DMS114 treated with DMSO at 0.1 percent for 48 hours (cell line): ENCODE data around the gene NTM.

ENCODE experiments used
- DNase-seq: peaks from one replicate; lab custom pipeline; 2025; ENCODE audit not compliant: unreplicated experiment; lab: John Stamatoyannopoulos, UW

The NTM gene

GRCh38 chr11:132078264-132079076, 708.1 kb downstream of the NTM start:
- no peak for DNase-seq

- no peak for DNase-seq
These were observed 709.7 kb downstream of the NTM start for GRCh38 chr11:132080127-132080526.

DNA sequence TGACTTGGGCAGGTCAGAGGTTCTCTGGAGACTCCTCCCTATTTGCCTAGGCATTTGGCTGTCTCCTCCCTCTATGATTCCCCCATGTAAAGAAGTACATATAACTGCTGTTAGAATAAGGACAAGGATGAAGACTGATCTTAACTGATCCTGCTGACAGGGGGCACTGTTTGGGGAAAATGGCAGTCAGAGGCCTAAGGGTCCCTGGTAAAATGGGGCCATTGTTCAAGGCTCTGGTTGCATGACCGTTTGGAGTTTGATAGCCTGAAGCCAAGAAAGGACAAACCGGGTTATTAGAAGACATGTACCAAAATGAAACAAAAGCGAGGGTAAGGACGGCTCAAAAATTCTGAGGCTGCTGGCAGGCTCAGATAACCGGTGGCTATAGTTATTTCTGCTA, 712.2 kb downstream of the NTM start:
- DNase-seq = no peak

GRCh38 chr11:132084433-132084832, 714.0 kb downstream of the NTM start:
- DNase-seq = no peak

- no peak for DNase-seq
These were observed 716.7 kb downstream of the NTM start for GRCh38 chr11:132087148-132087547.

DNA sequence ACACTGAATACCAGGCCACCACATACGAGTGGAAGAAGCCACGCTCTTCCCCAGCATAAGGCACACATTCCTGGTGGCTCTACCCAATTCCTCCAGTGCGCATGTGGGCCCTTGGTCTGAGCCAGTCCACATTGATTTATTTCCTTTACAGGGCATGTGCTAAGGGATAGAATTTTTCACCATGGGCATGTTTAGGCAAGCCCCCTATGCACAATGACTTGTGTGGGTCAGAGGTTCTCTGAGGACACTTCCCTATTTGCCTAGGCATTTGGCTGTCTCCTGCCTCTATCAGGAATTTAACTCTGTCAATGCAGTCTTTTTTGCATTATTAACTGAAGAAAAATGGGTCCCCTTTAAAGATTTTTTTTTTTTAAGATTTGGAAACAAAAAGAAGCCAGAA, 718.1 kb downstream of the NTM start:
- DNase-seq = no peak

DNA sequence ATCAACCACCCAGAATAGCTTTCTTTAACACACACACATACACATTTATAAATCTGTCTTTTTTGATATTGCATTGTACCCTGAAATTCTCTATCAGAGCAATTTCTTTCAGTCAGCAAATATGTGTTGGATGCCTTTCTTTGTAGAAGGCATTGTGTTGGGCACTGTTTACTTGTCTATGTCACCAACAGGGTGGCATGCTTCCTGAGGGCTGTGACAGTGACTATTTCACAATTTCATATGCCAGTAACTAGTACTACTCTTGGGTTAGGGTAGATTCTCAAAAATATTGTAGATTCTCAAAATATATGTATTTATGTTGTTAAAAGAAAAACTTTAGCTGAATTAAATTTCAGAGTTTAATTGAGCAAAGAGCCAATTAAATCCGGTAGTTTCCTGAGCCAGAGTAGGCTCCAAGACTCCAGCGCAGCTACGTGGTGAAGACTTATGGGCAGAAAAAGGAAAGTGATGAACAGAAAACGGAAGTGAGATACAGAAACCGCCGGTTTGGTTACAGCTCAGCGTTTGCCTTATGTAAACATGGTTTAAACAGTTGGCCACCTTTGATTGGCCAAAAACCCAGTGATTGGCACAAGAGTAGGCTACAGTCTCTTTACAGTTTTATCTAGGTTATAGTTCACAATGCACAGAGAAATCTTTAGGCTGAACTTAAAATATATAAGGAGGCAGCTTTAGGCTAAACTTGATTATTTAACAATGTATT, 723.3 kb downstream of the NTM start:
- no peak for DNase-seq

DNA sequence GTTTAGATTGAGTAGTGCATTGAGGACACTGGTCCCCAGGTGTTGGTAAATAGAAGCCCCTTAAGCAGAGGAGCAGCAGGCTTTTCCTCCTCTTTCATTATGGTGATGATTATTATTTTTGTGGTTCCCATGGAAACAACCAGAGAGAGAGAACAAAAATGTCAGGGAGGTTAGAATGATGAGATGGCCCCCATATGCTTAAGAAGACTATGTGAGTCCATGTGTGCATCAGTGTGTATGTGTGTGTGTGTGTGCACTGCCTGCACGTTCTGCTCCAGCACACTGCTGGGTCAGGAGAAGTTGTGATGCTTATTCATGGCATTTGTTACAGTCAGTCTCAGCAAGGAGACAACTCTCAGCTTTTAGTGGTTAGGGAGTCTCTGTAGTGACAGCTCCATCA, 724.2 kb downstream of the NTM start:
- no peak for DNase-seq

DNA sequence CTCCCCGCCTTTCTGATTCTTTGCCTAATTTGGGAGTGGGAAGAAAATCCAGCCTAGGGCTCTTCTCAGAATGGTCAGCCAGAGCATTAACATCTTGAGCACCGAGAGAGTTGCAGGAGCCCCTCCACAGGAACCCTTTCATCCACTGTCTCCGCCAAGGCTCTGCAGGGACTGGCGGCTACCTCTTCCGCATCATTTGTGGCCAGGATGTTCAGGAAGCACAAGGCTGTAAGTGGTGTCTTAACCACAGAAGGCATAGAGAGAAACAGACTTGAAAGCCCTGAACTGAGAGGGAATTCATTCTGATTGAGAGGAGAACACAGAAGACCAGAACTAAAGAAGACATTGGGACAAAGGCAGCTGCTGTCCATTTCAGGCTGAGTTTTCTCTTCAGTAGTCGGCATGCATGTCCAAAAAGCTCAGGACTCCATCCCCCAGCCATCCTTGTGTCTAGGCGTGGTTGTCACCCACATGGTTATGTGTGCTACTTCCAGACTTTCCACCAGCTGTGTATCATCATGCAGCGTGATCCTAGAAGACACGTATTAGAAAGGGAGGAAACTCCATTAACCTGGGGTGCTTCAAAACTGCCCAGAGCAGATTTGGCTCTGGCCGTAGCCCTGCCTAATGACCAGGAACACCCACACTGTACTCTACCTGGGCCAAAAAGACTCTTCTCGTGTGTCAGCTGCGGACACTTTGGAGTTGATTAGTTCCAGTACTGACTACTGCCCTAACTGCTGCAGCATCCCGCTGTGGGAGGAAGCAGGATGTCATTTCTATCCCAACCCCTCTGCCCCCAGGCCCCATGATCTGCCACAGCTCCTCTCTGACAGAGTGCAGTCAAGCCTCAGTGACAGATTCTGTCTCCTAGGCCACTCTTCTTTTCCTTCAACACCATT, 725.1 kb downstream of the NTM start:
- DNase-seq = no peak

GRCh38 chr11:132096132-132096825, 725.9 kb downstream of the NTM start:
- no peak for DNase-seq

DNA sequence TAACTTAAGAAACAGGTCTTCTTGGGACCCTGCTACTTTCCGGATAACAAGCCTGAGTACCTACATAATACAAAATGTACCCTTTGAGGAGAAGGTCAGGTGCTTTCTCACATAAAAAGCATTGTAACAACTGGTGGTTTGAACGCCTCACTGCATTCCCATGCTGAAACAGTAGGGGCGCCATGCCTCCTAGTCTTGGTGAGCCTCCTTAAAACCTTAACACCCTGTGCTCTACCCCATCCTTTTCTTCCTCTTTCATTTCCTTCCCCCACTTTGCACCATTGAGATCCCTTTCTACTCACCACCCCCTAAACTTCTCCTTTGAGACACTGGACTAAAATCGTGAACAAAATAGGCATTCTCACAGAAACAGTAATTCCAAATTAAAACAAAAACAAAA, 729.3 kb downstream of the NTM start:
- no peak for DNase-seq

GRCh38 chr11:132100583-132100982, 730.2 kb downstream of the NTM start:
- DNase-seq = no peak

DNA sequence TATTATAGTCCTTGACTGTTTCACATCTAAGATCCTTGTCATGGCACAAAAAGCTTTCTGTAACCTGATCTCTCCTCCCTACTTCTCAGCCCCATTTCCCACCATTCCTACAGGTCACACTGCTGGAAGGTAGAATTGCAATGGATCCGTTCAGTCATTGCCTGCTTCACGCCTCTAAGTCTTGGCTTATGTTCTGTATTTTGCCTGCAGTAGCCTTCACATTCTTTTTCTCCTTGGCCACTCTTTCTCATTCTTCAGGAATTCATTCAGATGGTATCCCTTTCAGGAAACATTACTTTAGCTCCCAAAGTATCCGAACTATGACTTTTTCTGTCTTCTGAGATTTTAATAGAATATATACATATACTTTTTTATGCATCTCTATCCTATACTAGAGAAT, 731.5 kb downstream of the NTM start:
- no peak for DNase-seq

DNA sequence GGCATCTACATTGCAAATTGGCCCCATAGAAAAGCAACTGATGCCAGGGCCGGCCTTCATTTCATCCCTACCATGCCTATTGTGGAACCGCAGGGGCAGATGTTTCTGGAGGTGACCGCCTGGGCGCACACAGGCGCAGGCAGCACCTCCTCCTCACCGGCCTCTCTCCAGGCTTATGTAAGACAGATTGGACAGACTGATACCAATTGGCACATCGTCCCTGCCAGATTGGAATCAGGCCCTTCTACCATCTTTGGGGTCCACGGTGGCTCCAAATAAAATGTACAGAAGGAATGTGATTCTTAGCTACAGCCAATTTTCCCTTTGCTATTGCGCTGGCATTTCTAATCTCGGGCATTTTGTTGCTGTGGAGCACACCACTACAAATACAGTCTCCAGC, 732.6 kb downstream of the NTM start:
- DNase-seq = no peak

DNA sequence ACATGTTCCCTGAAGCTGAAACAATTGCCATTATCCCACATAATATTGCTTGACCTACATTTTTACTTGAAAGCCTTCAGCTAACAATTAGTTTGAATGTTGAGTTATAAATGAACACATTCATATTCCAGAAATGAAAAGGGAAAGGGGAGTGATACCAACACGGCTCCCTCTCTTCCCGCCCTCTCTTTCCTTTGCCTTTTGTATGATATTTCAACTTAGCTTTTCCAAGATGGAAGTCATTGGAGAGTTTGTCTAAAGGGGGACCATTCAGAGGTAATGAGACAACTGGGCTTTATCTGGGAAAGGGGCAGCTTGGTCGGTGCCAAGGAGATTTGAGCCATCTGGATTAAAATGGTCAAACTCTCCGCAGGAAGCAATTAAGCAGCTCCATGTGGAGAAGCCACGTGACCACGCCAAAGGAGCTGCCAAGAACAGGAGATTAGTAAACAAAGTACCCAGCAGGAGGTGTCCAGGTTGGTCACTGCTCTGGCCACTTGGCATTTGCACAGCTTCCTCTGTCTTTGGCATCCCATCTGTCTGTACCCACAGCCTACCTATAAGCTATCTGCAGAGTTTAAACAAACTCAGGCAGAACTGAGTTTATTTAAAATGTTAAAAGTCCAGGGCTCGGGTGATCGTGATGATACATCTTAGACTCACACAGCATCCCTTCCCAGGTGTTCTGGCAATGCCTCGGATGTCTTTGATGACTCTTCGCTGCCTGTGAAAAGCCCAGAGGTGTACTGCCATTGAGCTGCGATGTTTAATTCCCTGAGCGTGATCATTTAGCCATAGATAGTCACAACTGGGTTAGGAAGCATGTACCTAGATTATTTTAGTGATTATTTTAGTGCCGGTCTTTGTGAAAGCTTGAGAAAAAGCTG, 735.9 kb downstream of the NTM start:
- no peak for DNase-seq

GRCh38 chr11:132111316-132111715, 740.9 kb downstream of the NTM start:
- no peak for DNase-seq

- no peak for DNase-seq
These were observed 741.4 kb downstream of the NTM start for GRCh38 chr11:132111838-132112237.

- DNase-seq = no peak
These were observed 742.4 kb downstream of the NTM start for GRCh38 chr11:132112846-132113245.

- DNase-seq = no peak
These were observed 743.8 kb downstream of the NTM start for GRCh38 chr11:132114185-132114584.

- no peak for DNase-seq
These were observed 744.3 kb downstream of the NTM start for GRCh38 chr11:132114743-132115142.
